GM18526 (cell line): ENCODE measurements around the gene USP47.

ENCODE experiments used
- POLR2A ChIP-seq: IDR thresholded peaks from 3 replicates; pipeline ENCODE4 v1.6.1; 2011; ENCODE audit not compliant: insufficient read length; ENCODE audit errors: extremely low read depth

USP47 gene

DNA sequence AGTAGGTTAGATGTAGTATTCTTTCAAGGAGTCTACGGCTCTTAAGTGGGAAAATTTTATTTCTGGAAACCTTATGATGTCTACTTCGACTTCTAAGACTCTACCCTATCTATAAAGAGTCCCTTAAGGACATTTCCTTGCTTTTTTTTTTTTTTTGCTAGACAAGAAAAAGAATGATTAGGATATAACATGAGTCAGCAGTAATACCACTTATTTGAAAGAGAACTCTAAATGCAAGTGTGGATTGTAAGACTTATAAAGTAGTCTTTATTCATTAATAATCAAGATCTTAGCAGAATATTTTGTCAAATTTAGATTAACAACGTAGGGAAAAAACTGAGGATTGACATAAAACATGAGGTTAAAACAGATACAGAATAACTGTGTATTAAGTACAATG lies 95.7 kb downstream of the USP47 start:
- no peak for TF ChIP-seq POLR2A

DNA sequence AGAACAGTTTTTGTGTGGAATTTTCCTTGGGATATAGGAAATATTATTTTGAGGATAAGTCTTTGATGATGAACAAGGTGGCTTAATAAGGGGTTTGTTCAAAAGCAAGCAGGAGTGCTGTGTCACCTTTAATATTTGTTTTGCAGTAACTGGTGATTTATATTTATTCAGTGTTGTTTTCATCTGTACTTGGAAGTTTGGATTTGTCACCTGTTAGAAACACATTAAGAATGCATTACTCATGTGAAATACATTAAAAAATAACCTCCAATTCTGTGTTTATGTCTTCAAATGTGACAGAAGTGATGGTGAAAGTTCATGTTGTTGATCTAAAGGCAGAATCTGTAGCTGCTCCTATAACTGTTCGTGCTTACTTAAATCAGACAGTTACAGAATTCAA lies 96.2 kb downstream of the USP47 start:
- TF ChIP-seq POLR2A = no peak

DNA sequence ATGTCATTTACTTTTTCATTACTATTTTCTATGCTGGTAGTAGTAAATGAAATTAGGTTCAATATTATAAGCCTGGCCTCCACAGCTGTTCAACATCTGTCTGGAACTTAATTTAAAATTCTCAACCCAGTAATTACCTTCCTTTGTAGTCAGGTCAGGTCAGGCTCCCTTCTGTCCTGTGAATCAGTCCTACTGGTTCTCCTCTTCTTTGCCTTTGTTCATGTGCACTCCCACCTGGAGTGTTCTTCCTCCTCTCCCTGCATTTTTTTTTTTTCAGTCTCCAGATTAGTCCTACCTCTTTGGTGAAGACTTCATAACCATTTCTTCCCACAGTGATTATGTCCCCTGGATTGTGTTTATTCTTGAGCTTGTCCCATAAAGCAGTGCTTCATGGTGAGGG lies 98.8 kb downstream of the USP47 start:
- no peak for TF ChIP-seq POLR2A

DNA sequence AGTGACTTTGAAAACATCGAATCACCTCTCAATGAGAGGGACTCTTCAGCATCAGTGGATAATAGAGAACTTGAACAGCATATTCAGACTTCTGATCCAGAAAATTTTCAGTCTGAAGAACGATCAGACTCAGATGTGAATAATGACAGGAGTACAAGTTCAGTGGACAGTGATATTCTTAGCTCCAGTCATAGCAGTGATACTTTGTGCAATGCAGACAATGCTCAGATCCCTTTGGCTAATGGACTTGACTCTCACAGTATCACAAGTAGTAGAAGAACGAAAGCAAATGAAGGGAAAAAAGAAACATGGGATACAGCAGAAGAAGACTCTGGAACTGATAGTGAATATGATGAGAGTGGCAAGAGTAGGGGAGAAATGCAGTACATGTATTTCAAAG lies 100.9 kb downstream of the USP47 start:
- TF ChIP-seq POLR2A = no peak

- no peak for TF ChIP-seq POLR2A
Observed at GRCh38 chr11:11944444-11944843, 102.7 kb downstream of the USP47 start.

DNA sequence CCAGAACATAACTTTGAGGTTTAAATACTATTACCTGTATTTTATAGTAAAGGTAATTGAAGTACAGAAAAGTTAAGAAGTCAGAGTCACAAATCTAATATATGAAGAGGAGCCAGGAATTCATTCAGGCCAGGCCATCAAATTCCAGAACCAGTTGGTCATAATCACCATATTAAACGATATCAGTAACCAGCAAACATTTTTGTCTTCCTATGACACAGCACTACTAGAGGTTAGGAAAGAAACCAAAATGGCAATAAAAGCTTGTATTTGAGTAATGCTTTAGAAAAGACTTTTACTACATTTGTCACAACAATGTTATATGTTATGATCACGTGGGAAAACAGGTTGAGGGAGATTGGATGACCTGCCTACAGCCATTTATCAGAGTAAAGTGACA lies 104.4 kb downstream of the USP47 start:
- no peak for TF ChIP-seq POLR2A

DNA sequence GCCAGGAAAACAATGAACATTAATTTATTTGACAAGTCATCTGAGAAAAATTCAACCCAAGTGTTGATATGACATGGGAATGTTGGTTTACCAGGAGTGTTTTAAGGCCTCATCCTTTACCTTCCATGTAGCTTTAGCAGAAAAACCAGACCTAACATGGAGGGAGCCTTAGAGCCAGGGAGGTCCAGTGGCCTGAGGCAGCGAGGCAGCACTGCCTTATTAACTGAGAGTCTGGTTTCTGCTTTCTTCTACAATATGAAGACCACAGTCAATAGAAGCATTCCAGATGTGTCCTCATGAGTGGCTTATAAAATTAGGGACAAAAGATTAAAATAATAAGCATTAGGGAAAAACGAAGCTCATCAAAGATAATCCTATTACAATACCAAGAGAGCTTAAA lies 105.1 kb downstream of the USP47 start:
- TF ChIP-seq POLR2A = no peak

DNA sequence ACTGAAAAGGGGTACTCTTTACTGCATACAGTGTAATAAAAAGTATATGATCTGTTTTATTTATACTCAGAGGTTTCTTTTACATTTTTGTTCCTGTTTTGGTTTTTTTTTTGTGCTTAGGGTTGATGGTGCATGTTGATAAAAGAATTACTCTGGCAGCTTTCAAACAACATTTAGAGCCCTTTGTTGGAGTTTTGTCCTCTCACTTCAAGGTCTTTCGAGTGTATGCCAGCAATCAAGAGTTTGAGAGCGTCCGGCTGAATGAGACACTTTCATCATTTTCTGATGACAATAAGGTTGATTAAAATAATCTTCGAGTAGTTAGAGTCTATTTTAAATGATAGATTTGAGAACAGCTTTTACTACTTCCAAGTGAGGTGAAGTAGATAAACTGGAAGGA lies 106.1 kb downstream of the USP47 start:
- no peak for TF ChIP-seq POLR2A

DNA sequence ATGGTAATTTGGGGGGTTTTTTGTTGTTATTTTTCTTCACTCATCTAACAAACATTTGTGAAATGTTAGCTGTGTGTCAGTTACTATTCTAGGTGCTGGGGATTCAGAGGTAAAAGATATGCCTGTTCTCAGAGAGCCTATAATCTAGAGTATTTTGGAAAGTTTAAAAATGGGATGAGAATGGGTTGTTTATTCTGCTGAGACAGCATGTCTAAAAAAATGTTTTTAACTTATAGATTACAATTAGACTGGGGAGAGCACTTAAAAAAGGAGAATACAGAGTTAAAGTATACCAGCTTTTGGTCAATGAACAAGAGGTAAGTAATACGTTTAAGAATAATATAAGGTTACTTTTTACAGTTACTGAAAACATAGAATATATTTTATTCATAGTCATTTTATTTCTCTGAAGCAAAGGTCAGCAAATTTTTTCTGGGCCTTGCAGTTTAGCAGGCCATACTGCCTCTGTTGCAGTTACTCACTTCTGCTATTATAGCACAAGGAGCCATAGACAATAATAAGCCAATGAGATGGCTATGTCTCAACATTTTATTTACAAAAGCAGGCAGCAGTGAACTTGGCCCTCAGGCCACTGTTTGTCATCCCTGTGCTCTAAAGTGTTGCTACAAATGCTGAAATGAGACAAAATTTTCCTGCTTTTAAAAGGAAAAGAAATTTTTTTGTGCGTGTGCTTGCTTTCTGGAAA lies 106.6 kb downstream of the USP47 start:
- TF ChIP-seq POLR2A = no peak

- TF ChIP-seq POLR2A = no peak
Observed at GRCh38 chr11:11949482-11949881, 107.7 kb downstream of the USP47 start.

DNA sequence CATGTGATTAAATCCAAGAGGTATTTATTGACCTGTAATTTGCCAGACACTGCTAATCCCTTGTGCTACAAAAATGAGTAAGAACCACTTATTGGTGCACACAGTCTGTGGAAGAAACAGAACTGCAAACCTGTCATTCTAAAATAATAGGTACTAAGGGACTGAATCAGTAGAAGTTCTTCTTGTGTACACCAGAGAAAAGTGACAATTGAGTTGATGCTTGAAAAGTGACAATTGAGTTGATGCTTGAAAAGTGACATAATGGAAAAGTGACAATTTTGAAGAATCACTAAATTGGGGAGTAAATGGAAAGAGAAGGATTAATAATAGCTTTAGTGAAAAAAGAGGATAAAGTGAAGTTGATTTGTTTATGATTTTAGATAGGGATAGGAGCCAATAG lies 110.3 kb downstream of the USP47 start:
- no peak for TF ChIP-seq POLR2A

- no peak for TF ChIP-seq POLR2A
Observed at GRCh38 chr11:11956006-11956405, 114.2 kb downstream of the USP47 start.

GRCh38 chr11:11958403-11959231 lies 116.8 kb downstream of the USP47 start:
- TF ChIP-seq POLR2A = no peak

DNA sequence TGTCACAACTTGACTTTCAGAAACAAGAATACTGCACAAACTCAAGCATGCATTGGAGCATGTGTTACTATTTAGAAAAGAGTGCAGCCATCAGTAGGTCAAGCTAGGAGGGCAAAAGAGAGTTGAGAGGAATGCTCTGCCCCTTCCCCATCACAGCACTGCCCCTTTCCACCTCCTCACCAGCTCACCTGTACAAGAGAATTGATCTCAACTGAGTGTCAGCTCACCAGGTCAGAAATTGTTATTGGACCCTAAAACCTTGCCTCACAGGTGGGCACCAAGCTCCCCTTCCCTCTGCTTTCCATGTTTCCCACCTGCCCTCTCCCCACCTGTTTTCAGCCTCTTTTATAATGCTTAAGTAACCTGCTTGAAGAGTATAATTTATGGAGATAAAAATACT lies 117.8 kb downstream of the USP47 start:
- no peak for TF ChIP-seq POLR2A

GRCh38 chr11:11960687-11961086 lies 118.9 kb downstream of the USP47 start:
- no peak for TF ChIP-seq POLR2A

DNA sequence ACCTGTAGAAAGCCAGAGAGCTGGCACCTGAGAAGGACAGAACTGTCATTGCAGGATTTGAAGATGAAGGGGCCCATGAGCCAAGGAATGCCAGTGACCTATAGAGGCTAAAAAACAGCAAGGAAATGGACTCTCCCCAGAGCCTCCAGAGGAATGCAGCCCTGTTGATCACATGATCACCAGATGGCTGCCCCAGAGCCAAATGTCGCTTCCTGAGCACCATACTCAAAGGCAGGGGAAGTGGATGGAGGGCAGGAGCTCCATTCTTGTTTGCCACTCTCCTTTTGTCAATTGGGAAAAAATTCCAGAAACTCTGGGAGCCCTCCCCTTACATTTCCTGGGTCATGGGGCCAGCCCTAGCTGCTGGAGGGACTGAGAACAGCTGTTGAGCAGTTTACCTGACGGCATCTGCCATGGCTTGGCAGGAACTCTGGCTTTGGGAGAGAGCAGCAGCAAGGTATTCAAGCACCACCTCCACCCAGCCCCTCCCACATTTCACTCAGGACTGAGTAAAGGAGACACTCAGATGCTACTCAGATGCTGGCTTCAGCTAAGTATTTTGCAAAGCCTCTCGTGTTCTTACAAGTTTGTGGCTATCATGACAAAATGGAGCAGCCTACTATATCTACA lies 119.7 kb downstream of the USP47 start:
- TF ChIP-seq POLR2A = no peak
